ENCODE data around the gene BECN2. TPM values are rescaled to one million over a fixed set of nuclear protein-coding genes. Genes with fewer than 3 reads are reported as not detected.
"Not testable (repeated sequence)": the region's sequence is repeated elsewhere in the genome, so short reads cannot be mapped to it uniquely, and the experiment has no call there.

Gene BECN2
- total RNA-seq, 4 donors from 2014 or later, result 0.20 TPM; not detected in 3

DNA sequence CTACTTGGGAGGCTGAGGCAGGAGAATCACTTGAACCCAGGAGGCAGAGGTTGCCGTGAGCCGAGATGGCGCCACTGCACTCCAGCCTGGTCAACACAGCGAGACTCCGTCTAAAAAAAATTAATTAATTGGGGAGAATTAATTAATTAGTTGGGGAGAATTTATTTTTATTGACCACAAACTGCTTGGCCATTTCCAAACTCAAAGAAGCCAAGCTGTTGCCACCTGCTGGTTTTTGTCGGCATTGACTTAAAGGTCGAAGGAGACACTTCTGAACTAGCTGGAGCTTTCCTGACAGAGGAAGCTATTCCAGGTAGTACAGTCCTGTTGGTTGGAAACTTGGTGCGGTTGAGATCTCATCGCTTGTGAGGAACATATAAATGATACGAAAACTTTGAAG, 28.2 kb downstream of the BECN2 start:
- TF ChIP-seq POLR2A (IDR thresholded peaks at IDR 0.05), result no peak
- Histone ChIP-seq H3K27me3 (no peaks in the 10 kb centered on the region), H3K9me3 (no peaks in the 10 kb centered on the region), H3K36me3 (no peaks in the 10 kb centered on the region), H3K4me3 (no peak overlapping the region), H3K4me1 (no peaks in the 10 kb centered on the region), H3K27ac (no peak overlapping the region)
- ATAC-seq, result no peak
- DNase-seq, result no peak
- intact Hi-C loops (cut with DNase I; ENCODE audit: low total_unique reads), result no loop called here
- in situ Hi-C loops (cut with MboI; ENCODE audit: low sequenced_read_pairs in 4 of 4), result no loop called here

DNA sequence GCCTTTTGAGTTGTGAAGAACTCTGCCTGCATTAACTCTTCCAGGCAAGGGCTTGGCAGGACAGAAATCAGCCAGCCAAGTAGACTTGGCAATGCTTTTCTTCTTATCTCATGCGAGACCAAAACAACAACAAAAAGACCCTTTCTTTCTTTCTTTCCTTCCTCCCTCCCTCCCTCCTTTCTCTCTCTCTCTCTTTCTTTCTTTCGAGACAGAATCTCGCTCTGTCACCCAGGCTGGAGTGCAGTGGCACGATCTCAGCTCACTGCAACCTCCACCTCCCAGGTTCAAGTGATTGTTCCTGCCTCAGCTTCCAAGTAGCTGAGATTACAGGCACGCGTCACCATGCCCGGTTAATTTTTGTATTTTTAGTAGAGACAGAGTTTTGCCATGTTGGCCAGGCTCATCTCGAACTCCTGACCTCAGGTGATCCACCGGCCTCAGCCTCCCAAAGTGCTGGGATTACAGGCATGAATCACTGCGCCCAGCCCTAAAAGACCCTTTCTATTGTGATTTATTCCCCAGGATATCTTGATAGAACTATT, 30.9 kb downstream of the BECN2 start:
- H3K4me3 ChIP-seq; DNase-seq; ATAC-seq; H3K4me1 ChIP-seq; H3K36me3 ChIP-seq; H3K27me3 ChIP-seq; H3K27ac ChIP-seq; in situ Hi-C loops (cut with MboI; ENCODE audit: low sequenced_read_pairs in 4 of 4); H3K9me3 ChIP-seq; intact Hi-C loops (cut with DNase I; ENCODE audit: low total_unique reads): not testable (repeated sequence)

DNA sequence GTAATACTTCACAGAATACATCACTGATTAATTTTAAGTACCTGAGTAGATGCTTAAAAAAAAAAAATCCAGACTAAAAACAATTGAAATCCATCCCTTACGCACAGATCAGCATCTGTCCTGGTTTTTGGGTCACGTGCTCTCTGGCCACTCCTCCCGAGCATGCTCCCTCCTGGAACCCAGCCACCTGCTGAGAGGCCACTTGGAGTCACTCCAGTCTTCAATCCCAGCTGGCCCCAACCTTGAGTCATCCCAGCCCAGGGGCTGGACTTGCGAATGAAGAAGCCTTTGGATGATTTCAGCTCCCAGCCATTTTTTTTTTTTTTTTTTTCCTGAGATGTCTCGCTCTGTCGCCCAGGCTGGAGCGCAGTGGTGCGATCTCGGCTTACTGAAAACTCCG, 32.5 kb downstream of the BECN2 start:
- DNase-seq, result peak; percentile 64 to 76
- Histone ChIP-seq H3K27ac (no peak overlapping the region), H3K4me1 (no peaks in the 10 kb centered on the region), H3K36me3 (no peaks in the 10 kb centered on the region), H3K4me3 (no peak overlapping the region), H3K9me3 (no peaks in the 10 kb centered on the region), H3K27me3 (no peaks in the 10 kb centered on the region)
- intact Hi-C loops (cut with DNase I; ENCODE audit: low total_unique reads) (loop anchor here (10.0 kb wide), 1 partner anchor 375 kb away; no protein-coding TSS in a partner anchor), in situ Hi-C loops (cut with MboI; ENCODE audit: low sequenced_read_pairs in 4 of 4) (loop anchor here in 1 of 4 donors (10.0 kb wide), 1 partner anchor 375 kb away; no protein-coding TSS in a partner anchor)
- ATAC-seq, result peak; percentile 83 to 85
- TF ChIP-seq, protein P1, sequence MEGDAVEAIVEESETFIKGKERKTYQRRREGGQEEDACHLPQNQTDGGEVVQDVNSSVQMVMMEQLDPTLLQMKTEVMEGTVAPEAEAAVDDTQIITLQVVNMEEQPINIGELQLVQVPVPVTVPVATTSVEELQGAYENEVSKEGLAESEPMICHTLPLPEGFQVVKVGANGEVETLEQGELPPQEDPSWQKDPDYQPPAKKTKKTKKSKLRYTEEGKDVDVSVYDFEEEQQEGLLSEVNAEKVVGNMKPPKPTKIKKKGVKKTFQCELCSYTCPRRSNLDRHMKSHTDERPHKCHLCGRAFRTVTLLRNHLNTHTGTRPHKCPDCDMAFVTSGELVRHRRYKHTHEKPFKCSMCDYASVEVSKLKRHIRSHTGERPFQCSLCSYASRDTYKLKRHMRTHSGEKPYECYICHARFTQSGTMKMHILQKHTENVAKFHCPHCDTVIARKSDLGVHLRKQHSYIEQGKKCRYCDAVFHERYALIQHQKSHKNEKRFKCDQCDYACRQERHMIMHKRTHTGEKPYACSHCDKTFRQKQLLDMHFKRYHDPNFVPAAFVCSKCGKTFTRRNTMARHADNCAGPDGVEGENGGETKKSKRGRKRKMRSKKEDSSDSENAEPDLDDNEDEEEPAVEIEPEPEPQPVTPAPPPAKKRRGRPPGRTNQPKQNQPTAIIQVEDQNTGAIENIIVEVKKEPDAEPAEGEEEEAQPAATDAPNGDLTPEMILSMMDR (IDR thresholded peaks at IDR 0.05 in 4 of 5, conservative IDR thresholded peaks at IDR 0.05 in 1 of 5), result no peak
- TF ChIP-seq POLR2A (IDR thresholded peaks at IDR 0.05), result no peak

DNA sequence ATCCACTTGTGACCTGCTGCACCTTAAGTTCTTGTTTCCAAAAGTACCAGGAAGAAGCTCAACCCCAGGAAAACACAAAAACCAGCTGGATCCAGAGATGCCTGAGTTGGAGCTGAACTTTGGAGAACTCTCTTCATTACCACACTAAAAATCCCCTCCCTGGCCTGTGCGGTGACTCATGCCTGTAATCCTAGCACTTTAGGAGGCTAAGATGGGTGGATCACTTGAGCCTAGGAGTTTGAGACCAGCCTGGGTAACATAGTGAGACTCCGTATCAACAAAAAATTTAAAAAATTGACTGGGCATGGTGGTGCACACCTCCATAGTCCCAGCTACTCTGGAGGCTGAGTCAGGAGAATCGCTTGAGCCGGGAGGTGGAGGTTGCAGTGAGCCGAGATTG, 35.2 kb downstream of the BECN2 start:
- Histone ChIP-seq H3K27ac (no peak overlapping the region), H3K4me3 (no peak overlapping the region), H3K9me3 (no peaks in the 10 kb centered on the region), H3K27me3 (no peaks in the 10 kb centered on the region), H3K36me3 (no peaks in the 10 kb centered on the region), H3K4me1 (no peaks in the 10 kb centered on the region)
- DNase-seq (no peak), ATAC-seq (no peak)
- TF ChIP-seq, protein P1 (IDR thresholded peaks at IDR 0.05 in 4 of 5, conservative IDR thresholded peaks at IDR 0.05 in 1 of 5), result no peak
- no peak for TF ChIP-seq POLR2A (IDR thresholded peaks at IDR 0.05)
- in situ Hi-C loops (cut with MboI; ENCODE audit: low sequenced_read_pairs in 4 of 4) (loop anchor here in 1 of 4 donors (10.0 kb wide), 1 partner anchor 378 kb away; no protein-coding TSS in a partner anchor), intact Hi-C loops (cut with DNase I; ENCODE audit: low total_unique reads) (loop anchor here (10.0 kb wide), 1 partner anchor 378 kb away; no protein-coding TSS in a partner anchor)

DNA sequence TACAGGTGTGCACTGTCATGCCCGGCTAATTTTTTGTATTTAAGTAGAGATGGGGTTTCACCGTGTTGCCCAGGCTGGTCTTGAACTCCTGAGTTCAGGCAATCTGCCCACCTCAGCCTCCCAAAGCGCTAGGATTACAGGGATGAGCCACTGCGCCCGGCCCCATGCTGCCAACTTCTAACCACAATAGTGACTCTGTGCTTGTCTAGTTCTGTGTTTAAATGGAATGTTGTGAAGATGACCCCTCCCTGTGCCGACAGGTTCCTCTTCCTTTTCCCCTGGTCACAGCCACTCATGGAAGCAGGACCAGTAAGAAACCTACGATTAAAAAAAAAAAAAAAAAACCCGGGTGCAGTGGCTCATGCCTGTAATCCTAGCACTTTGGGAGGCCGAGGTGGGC, 36.6 kb downstream of the BECN2 start:
- Histone ChIP-seq H3K27ac (no peak overlapping the region), H3K4me3 (no peak overlapping the region), H3K4me1 (peaks cover 0 to 4% of the 10 kb centered on the region in 2 donors), H3K9me3 (no peaks in the 10 kb centered on the region), H3K36me3 (no peaks in the 10 kb centered on the region), H3K27me3 (no peaks in the 10 kb centered on the region)
- DNase-seq (no peak), ATAC-seq (no peak)
- intact Hi-C loops (cut with DNase I; ENCODE audit: low total_unique reads) (loop anchor here (10.0 kb wide), 1 partner anchor 379 kb away; no protein-coding TSS in a partner anchor), in situ Hi-C loops (cut with MboI; ENCODE audit: low sequenced_read_pairs in 4 of 4) (loop anchor here in 1 of 4 donors (10.0 kb wide), 1 partner anchor 379 kb away; no protein-coding TSS in a partner anchor)
- TF ChIP-seq, protein P1 (IDR thresholded peaks at IDR 0.05 in 4 of 5, conservative IDR thresholded peaks at IDR 0.05 in 1 of 5), result no peak
- no peak for TF ChIP-seq POLR2A (IDR thresholded peaks at IDR 0.05)

All from gastrocnemius medialis (tissue), 4 donors.